ENCODE measurements around the gene CCDC88C.
"Not testable (repeated sequence)": the region's sequence is repeated elsewhere in the genome, so short reads cannot be mapped to it uniquely, and the experiment has no call there.

Gene CCDC88C

DNA sequence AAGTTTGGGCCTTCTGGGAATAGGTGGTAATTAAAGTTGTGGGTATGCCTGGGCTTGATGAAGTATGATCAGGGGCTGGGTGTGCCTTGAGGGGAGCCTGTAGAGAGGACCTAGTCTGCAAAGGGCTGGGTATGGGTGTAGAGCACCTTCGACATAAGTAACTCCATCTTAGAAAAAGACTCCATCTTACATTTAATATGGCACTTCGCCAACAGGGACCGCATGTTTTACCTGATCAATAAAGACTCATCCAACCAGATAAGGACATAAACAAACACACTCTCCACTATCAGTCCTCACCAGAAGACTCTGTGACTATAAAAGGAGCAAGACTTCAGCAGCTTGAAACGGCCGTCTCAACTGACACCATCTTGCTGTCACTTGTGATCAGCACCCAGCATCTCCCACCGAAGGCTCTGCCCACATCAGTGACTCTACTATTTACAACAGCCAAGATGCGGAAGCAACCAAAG lies 149.6 kb downstream of the CCDC88C start:
- DNase-seq (ENCODE audit: low read depth in 2 of 2): no peak

DNA sequence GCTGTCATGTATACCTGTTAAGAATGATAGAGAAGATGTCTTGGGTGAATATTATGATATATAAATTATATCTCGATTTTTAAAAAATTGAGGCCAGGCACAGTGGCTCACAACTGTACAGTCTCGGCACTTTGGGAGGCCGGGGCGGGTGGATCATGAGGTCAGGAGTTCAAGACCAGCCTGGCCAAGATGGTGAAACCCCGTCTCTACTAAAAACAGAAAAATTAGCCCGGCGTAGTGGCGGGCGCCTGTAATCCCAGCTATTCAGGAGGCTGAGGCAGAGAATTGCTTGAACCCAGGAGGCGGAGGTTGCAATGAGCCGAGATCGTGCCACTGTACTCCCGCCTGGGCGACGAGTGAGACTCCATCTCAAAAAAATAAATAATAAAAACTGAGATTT lies 151.3 kb downstream of the CCDC88C start:
- DNase-seq (ENCODE audit: low read depth in 2 of 2): not testable (repeated sequence)

DNA sequence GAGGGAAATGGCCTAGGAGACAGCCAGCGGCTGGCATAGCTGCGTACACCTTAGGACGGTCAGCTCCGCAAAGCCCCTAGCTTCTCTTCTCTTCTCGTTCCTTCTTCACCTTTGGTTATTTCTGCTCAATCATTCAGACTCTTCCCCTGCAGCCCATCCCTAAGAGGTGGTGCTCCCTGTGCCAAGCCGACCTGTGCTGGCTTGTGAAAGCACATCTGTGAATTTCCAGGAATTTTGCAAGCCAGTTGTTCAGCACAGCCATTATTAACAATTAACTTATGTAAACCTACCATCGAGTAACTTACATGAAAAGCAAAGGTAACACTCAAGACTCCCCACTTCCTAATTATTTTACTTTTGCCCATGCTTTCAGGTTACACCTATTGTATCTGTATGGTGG lies 152.2 kb downstream of the CCDC88C start:
- no peak for DNase-seq (ENCODE audit: low read depth in 2 of 2)

DNA sequence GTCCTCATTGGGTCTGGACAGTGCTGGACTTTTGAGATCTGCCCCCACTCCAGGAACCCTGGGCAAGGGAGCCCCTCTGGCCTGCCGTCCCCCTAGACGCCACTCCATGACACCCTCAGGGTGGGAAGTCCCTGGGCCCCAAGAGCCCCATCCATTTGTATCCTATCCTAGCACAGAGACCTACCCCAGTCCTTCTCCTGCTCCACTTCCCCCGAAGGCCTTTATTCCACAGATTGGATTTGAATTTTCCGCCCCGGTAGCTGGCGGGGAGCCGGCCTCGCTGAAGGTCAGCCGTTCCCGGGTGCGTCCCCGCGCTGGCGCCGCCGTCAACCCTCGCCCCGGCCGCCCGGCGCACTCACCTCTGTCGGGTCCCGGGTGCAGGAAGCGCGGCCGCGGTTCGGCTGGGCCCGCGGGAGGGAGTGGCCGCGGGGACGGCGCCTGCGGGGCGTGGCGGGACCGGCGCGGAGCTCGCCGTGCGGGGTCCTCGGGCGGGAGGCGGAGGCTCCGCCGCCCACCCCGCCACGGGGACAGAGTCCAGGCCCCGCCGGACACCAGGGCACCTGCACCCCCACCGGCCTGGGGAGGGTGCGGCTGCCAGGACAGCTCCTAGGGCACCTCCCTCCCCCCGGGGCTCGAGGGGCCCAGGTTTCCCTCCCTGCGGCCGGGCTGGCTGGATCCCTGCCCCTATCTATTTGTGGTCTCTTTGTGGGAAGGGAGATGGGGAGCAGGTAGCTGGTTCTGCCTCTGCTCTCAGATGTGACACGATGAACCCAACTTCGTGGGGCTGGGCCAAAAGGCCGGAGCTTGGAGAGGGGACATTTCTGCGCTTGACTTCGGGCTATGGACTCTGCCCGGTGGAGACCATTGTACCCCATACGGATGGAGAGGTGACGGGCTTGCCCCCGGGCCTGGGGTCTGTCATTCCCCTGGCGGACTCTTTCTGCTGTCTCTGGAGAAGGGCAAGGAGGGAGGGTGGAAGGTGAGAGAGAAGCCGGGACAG lies 153.2 kb downstream of the CCDC88C start:
- no peak for DNase-seq (ENCODE audit: low read depth in 2 of 2)

DNA sequence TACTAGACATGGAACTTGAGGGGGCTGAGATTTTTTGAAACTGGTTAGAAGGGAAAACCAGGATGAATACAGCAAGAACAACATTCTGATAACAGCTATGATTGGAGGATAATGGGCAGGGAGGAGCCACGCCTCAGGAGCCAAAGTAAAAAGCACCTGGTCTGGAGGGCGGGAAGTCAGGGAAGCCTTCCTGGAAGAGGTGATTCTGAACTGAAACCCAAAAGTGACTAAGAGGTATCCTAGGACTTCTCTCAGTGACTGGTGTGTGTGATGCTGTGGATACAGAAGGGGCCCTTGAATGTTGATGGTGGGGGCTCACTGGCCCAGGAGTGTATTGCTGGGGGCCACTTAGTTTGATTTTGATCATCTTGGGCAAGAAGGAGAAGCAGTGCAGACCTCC lies 154.3 kb downstream of the CCDC88C start:
- DNase-seq (ENCODE audit: low read depth in 2 of 2): no peak

DNA sequence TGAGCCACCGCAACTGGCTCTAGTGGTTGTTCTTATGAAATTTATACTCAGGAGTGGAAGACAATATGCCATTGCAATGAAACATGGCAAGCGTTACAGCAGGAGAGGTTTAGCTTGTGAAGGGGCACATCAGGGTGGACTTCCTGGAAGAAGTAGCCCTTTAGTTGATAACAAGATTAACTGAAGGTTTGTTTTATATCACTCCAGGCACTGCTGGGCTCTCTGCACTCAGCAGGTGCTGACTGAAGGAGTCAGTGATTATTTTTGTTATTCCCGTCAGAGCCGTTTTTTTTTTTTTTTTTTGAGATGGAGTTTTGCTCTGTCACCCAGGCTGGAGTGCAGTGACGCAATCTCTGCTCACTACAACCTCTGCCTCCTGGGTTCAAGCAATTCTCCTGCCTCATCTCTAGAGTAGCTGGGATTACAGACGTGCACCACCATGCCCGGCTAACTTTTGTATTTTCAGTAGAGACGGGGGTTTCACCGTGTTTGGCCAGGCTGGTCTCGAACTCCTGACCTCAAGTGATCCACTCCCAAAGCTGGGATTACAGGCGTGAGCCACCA lies 155.6 kb downstream of the CCDC88C start:
- no peak for DNase-seq (ENCODE audit: low read depth in 2 of 2)

DNA sequence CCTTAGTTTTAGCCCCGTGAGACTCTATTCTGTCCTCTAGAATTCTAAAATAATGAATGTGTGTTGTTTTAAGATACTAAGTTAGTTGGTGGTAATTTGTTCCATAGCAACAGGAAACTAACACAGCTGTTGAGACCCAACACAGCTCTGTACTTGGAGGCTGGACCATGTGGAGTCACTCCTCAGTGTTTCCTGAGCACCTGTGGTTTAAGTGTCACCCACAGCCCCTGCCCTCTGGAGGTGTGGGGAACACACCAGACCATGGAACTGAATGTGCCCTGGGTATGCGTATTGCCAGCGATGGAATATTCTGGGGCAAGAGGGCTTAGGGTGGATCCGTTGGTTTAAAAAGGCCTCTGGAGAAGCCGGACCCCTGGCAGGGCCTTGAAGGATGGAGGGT lies 156.5 kb downstream of the CCDC88C start:
- DNase-seq (ENCODE audit: low read depth in 2 of 2): no peak

DNA sequence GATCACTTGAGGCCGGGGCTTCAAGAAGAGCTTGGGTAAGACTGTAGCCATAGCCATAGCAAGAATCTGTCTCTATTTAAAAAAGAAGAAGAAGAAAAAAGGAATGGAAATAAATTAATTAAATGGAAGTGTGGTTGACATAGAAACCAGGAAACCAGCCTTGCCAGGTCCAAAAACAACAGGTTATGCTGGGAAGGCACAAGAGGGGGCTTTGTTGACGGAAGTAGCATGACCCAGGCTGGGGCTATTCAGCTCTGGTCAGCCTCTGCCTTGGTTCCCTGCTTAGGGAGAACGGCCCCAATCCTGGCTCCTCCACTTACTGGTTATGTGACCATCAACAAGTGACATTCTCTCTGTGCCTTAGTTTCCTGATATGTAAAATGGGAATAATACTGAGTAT lies 158.7 kb downstream of the CCDC88C start:
- no peak for DNase-seq (ENCODE audit: low read depth in 2 of 2)

DNA sequence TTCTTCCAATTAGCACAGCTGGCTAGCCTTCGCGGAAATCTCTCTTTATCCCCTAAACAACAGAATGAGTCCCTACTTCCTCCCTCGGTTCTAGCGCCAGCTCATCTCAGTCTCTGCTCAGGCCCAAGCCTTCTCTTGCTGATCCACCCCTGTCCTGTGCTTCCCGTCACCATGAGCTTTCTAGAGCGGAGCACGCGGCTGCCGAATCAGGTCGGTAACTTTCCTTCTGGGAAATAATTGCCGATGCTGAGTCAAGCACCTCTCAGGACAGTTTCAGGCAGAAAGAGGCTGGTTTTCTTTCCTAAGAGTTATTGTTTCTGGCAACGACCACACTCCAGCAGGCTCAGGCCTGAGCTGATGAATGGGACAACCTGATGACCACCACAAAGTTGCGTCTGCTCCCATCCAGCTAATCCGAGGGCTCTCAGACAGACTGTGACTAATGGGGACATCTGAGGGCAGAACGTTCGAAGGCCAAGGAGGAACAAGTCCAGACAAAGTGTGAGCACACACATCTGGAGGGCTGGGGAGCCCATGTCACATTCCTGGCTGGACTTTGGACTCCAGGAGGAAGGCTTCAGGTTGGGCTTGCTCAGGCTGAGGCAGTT lies 159.5 kb downstream of the CCDC88C start:
- no peak for DNase-seq (ENCODE audit: low read depth in 2 of 2)

DNA sequence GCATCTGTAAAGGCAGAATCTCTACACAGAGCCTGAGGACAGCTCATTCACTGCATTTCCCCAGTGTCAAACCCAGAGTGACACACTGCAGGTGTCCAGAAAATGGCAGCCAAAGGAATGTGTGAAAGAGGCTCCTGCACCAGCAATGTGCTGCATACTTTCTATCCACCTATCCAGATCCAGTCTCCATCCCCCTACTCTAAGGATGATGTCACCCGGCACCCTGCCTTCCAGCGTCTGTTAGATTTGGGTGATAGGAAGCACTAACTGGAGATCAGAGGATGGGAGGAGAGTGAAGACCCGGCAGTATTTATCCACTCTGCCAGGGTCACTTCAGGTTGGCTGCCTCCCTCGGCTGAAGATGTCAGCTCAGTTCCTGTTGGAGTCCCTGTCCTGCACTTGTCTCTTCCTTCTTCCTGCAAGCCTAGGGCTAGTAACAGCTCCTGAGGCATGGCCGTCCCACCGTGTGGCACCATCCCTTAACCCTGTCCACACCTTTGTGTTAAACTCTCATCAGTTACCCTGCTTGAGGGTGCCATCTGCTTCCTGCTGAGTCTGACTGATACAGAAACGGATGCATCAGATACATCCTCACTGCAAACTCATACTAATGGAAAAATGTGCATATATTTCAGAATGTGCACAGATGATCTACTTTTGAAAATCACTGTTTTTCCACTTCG lies 160.2 kb downstream of the CCDC88C start:
- no peak for DNase-seq (ENCODE audit: low read depth in 2 of 2)

DNA sequence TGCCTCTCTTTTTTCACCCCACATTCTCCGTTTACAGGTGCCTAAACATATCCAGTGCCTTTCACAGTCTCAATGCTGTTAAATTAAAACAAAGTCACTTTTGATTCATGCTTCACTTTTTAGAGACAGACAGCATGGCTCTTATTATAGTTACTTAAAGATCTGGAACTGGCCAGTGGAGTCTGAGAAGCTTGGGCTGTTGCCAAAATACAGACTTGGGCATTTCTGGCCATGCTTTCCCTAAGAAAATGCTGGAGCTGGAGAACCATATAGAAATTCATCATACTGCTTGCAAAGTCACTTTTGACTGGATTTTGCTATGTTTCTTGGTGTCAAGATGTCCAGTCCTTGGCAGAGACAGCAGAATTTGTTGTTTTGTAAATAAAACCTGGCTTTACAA lies 161.0 kb downstream of the CCDC88C start:
- DNase-seq (ENCODE audit: low read depth in 2 of 2): no peak

DNA sequence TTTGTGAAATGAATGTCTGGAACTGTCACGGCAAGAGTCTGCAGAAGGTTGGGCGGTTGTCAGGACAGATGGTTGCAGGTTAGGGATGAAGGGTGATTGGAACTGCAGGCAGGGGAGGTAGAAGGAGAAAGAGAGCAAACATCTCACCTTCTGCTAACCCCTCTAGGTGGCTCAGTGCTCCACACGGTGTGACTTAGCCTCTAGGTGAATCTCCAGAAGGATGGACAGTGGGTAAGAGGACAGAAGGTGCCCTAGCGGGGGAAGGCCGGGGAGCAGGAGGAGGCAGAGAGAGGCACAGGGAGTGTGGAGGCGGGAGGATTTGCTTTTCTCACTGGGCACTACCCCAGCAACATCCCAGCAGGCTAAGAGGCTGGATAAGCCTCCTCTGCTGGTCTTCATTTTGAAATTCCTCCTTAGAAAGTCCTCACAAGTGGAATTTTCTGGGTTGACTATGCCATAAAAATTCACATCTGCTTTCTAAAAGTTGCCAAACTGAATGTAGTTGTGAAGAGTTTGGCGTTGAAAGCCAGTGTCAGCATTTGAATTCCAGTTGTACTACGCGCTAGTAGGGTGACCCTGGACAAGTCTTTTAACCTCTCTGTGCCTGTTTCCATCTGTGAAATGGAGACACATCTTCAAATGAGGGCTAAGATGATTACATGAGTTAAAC lies 162.5 kb downstream of the CCDC88C start:
- DNase-seq (ENCODE audit: low read depth in 2 of 2): no peak

DNA sequence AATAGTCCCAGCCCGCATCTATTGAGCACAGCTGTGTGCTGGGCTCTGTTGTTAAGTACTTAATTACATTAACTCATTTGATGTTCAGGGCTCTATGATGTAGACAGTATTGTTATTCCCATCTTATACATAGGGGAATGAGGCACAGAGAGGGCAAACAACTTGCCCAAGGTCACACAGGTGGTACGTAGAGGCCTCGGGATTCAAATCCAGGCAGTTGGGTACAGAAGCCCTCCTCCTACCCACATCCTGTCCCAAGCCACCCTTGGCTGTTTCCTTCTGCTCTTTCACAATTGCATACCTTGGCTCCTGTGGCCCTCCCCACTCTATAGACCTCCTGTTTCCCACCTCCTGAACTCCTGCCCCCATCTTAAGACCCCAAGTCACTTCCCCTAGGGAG lies 163.2 kb downstream of the CCDC88C start:
- DNase-seq (ENCODE audit: low read depth in 2 of 2): no peak

DNA sequence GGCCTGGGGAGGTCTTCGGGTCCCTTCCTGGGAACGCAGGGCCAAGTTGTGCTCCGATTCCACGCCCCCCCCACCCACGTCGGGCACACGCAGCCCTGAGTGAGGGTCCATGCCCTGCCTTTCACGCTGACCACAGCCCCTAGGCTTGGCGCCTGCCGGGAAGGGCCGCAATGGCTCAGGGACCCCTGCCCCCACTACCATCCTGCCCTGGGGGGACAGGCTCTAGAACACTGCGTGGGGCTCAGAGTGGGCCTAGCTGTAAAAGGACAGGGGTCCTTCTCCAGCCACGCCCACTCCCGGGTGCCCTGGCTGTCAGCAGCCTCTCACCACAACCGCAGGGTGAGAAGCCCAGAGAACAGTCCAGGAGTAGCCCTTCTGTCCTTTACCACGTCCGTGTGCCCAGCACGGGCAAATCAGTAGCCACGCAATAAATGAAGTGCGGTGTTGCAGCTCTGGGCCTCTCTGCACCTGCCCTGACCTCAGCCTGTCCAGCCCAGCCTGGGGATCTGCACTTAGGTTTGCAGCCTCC lies 163.8 kb downstream of the CCDC88C start:
- no peak for DNase-seq (ENCODE audit: low read depth in 2 of 2)

DNA sequence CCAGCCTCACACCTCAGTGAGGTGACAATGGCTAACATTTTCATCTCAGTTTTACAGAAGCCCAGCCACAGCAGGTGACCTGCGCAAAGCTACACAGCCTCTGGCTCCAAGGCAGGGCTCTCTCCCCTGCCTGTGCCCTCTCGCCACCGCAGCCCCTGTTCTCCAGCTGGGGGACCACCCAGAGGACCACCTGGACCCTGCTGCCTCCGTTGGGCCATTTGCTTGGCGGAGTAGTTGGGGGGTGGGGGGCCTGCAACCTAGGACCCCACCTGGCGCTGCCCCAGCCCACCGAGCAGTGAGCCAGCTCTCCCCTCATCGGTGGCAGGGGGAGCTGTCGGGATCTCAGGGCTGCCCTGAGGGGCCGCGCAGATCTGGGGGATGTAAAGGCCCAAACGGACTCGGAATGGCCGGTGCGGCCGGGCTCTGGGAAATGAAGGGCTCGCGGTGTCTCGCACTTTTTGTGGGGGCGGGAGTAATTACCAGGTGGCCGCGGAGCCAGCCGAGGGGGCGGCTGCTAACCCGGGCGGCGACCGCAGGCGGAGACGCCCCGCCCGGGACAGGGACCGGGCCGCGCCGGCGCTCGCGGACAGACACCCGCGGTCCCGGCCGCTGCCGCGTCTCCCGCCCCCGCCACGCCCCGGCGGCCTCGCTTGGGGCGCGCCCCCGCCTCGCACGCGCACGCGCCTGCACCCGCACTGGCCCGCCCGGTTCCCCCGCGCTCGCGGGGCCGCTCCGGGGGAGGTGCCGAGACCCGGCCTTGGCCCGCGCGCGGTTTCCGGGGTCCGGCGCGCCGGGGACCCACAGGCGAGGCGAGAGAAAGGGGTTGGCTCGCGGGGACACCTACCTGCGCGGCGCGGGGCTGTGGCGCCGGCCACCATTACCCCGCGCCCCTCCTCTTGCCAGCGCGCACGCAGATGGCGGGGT lies 164.5 kb downstream of the CCDC88C start:
- no peak for DNase-seq (ENCODE audit: low read depth in 2 of 2)

DNA sequence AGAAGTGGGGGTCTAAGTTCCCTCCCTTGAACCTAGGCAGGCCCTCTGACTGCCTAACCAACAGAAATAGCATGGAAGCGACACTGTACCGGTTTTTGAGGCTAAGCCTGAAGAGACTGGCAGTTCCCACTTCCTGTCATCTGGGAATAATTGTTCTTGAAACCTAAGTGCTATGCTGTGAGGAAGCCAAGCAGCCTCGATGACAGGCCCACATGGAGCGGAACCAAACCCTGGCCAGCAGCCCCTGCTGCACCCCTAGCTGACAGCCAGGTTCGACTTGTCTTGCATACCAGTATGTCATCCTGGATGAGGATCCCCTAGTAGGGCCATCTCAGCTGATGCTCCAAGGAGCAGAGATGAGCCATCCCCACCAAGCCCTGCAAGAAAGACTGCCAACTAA lies 166.7 kb downstream of the CCDC88C start:
- no peak for DNase-seq (ENCODE audit: low read depth in 2 of 2)

DNA sequence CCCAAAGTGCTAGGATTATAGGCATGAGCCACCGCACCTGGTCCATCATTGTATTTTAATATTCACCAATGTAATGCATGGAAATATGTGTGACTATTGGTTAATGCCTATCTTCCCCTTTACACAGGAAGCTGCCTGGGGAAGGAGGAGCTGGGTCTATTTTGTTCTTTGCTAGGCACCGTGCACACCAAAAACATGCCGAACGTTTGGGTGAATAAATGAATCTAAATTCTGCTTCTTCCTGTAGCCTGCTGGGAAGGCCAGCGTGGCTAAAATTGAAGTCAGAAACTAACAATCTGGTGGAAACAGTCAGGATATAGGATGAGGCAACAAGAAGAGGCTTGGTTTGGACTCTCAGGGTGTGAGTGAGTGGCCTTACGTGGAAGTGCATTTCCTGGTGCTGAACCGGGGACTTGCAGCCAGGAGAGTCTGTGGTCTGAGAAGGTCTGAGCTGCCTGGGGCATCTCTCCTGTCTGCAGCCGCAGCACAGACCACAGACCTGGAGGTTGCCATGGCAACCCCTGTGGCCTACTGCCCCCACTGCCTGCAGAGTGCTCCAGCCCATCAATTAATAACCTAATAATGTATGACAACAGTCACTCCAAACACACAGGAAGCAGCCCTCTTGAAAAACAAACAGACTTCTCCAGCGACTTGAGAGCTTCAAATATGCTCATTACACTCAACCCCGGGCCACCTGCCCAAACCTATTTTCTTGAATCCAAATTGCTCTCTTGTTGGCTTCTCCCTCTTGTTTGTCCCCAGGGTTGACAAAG lies 167.6 kb downstream of the CCDC88C start:
- no peak for DNase-seq (ENCODE audit: low read depth in 2 of 2)

DNA sequence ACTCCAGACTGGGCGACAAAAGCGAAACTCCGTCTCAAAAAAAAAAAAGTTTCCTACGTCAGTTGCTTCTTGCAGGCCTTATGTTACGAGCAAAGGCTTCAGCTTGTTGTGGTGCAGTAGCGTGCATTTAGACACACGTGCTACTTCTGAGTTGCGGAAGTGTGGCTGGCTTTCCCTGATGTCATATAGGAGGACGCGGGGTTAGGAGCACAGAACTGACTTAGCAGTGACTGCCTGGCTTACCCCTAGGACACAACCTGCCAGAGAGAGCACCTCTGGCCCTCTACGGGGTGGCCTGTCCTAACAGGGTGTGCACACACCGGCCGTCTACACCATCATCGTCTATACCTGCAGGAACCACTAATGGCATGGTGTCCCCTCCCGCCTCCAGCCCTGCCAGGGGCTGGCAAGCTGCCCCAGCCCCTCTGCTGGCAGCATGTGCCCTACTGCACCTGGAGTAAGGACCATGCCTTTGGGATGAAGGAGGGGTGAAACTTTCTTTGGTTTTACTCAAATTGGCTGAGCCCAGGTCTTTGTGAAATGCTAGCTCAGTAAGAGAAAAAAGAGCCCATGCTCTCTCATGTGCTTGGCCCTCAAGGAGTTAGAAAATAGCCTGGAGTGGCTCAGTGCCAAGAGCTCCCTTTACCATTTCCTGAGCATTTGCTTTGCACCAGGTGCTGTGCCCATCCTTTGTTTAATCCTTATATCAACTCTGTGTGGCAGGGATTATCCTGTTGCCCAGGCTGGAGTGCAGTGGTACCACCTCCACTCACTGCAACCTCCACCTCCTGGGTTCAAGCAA lies 171.4 kb downstream of the CCDC88C start:
- no peak for DNase-seq (ENCODE audit: low read depth in 2 of 2)

DNA sequence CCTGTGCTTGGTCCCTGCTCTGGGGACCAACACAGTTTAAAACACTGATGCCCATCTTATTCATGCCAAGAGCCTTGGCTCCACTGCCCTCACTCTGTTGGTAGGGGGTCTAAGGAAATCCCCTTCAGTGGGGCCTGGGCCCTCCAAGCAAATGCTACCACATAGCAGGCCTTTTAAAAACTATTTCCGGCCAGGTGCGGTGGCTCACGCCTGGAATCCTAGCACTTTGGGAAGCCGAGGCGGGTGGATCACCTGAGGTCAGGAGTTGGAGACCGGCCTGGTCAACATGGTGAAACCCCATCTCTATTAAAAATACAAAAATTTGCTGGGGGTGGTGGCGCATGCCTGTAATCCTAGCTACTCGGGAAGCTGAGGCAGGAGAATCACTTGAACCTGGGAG lies 172.0 kb downstream of the CCDC88C start:
- DNase-seq (ENCODE audit: low read depth in 2 of 2): not testable (repeated sequence)
